HG03139 (cell line): ENCODE results near the gene FIZ1.

Experiments
- ATAC-seq: cut with Tn5 transposase; IDR thresholded peaks from one replicate; pipeline ENCODE4 v1.9.1; 2021; ENCODE audit not compliant: unreplicated experiment

The FIZ1 gene

GRCh38 chr19:55636723-55637122 lies 37.4 kb upstream of the FIZ1 start:
- no peak for ATAC-seq

GRCh38 chr19:55635856-55636440 lies 36.6 kb upstream of the FIZ1 start:
- no peak for ATAC-seq

GRCh38 chr19:55635334-55635717 lies 36.0 kb upstream of the FIZ1 start:
- ATAC-seq: no peak

GRCh38 chr19:55633861-55634260 lies 34.5 kb upstream of the FIZ1 start:
- no peak for ATAC-seq

- no peak for ATAC-seq
These were observed 33.1 kb upstream of the FIZ1 start for GRCh38 chr19:55632463-55632834.

- ATAC-seq: no peak
These were observed 27.0 kb upstream of the FIZ1 start for GRCh38 chr19:55626350-55626749.

- ATAC-seq: no peak
These were observed 25.6 kb upstream of the FIZ1 start for GRCh38 chr19:55625004-55625326.

- ATAC-seq: no peak
These were observed 25.0 kb upstream of the FIZ1 start, which contains the start of gene ZNF784 for GRCh38 chr19:55624109-55625003. ZNF784 (minus strand) TSS chr19:55624566; CDS start chr19:55624561, 5 bp downstream.

- no peak for ATAC-seq
These were observed 24.2 kb upstream of the FIZ1 start for GRCh38 chr19:55623561-55623960.

GRCh38 chr19:55623130-55623529 lies 23.8 kb upstream of the FIZ1 start:
- ATAC-seq: no peak

GRCh38 chr19:55622242-55622969 lies 23.1 kb upstream of the FIZ1 start:
- no peak for ATAC-seq

GRCh38 chr19:55621673-55622231 lies 22.4 kb upstream of the FIZ1 start:
- ATAC-seq: no peak

- ATAC-seq: no peak
These were observed 21.9 kb upstream of the FIZ1 start for GRCh38 chr19:55621205-55621672.

GRCh38 chr19:55620410-55621204 lies 21.3 kb upstream of the FIZ1 start:
- no peak for ATAC-seq

- ATAC-seq: no peak
These were observed 20.0 kb upstream of the FIZ1 start for GRCh38 chr19:55619286-55619685.

- no peak for ATAC-seq
These were observed 19.1 kb upstream of the FIZ1 start for GRCh38 chr19:55618426-55618825.

- no peak for ATAC-seq
These were observed 18.1 kb upstream of the FIZ1 start for GRCh38 chr19:55617426-55617825.

GRCh38 chr19:55616395-55616875 lies 17.1 kb upstream of the FIZ1 start:
- no peak for ATAC-seq

GRCh38 chr19:55615543-55616394 lies 16.5 kb upstream of the FIZ1 start:
- no peak for ATAC-seq
